ENCODE measurements around the gene TMEM140. TPM values are rescaled to one million over a fixed set of nuclear protein-coding genes. Genes with fewer than 3 reads are reported as not detected.

TMEM140 gene
- total RNA-seq, 1 experiment from 2014 or later, result not detected

DNA sequence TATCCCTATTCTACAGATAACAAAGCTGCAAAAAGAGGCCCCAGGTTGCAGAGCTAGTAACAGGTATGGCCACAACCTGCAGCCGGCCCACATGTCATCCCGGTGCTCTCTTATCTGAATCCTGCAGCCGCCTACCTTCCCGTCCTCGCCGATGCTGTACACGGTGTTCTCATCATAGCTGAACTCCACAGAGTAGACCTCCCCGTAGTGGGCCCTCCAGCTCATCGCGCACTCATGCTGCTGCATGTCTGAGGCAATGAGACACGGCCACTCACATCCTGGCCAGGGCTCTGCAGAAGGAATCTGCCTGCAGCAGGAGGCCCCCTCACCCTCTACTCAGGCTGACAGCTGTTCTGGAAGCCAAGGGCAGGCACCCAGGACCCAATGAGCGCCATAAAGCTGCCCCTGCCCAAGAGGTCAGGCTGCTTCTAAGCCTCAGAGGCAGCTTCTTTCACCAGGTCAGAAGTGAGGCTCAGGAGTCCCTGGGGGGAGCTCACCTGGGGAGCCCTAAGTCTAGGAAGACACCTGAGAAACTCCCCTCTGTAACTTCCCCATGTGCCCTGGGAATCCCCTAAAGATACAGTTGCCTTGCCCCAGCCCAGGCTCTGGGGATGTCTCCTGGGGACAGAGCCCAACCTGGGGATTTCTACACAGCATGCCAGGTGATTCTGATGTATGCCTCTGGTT lies 40.6 kb downstream of the TMEM140 start:
- Histone ChIP-seq H3K27ac (ENCODE audit: low read depth, low read length, poor library complexity, severe bottlenecking) (no peak overlapping the region), H3K36me3 (ENCODE audit: insufficient read depth, low read length, poor library complexity, severe bottlenecking) (no peaks in the 10 kb centered on the region), H3K9me3 (ENCODE audit: low read depth, low read length, poor library complexity, severe bottlenecking) (no peaks in the 10 kb centered on the region), H3K4me1 (ENCODE audit: insufficient read depth, low read length, poor library complexity, severe bottlenecking) (no peaks in the 10 kb centered on the region), H3K27me3 (replicated peaks; ENCODE audit: insufficient read depth, low read depth, low read length, poor library complexity) (no peaks in the 10 kb centered on the region), H3K4me3 (ENCODE audit: low read depth, low read length, poor library complexity, severe bottlenecking) (no peak overlapping the region)
- TF ChIP-seq, protein P1, sequence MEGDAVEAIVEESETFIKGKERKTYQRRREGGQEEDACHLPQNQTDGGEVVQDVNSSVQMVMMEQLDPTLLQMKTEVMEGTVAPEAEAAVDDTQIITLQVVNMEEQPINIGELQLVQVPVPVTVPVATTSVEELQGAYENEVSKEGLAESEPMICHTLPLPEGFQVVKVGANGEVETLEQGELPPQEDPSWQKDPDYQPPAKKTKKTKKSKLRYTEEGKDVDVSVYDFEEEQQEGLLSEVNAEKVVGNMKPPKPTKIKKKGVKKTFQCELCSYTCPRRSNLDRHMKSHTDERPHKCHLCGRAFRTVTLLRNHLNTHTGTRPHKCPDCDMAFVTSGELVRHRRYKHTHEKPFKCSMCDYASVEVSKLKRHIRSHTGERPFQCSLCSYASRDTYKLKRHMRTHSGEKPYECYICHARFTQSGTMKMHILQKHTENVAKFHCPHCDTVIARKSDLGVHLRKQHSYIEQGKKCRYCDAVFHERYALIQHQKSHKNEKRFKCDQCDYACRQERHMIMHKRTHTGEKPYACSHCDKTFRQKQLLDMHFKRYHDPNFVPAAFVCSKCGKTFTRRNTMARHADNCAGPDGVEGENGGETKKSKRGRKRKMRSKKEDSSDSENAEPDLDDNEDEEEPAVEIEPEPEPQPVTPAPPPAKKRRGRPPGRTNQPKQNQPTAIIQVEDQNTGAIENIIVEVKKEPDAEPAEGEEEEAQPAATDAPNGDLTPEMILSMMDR (conservative IDR thresholded peaks at IDR 0.05; ENCODE audit: low read depth, low read length), result no peak
- no peak for TF ChIP-seq EZH2 (IDR thresholded peaks at IDR 0.05; ENCODE audit: borderline replicate concordance, low read depth, low read length, poor library complexity, severe bottlenecking)
- BruUV-seq (replicated peaks), result no TSS peak
- intact Hi-C loops (cut with micrococcal nuclease; ENCODE audit: unreplicated experiment), result no loop called here
- no peak for DNase-seq (ENCODE audit: low spot score)
- ChIA-PET POLR2A (ENCODE audit: low non-redundant PET) (no interaction called here), CTCF (no interaction called here)

DNA sequence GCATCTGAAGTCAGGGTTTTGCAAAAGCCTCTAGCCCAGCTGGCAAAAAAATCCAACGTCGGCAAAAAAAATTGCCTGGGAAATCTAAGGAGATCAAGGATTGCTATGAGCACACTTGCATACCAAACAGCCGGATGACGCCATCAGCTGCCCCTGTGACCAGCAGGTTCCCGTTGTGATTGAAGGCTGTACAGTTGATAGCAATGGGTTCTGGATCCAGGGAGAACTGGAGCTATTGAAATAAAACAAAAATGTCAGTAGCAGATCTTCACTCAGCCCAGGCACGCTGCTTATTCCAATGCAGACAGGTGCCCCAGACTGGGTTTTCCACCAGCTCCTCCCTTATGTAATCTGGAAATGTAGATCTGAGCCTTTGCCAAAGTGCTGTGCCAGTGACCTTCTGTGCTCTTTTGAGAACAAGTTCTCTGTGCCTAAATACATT lies 41.4 kb downstream of the TMEM140 start:
- TF ChIP-seq EZH2 (IDR thresholded peaks at IDR 0.05; ENCODE audit: borderline replicate concordance, low read depth, low read length, poor library complexity, severe bottlenecking), result no peak
- TF ChIP-seq, protein P1 (conservative IDR thresholded peaks at IDR 0.05; ENCODE audit: low read depth, low read length), result no peak
- intact Hi-C loops (cut with micrococcal nuclease; ENCODE audit: unreplicated experiment), result no loop called here
- DNase-seq (ENCODE audit: low spot score), result no peak
- H3K4me3 ChIP-seq (ENCODE audit: low read depth, low read length, poor library complexity, severe bottlenecking), result no peak overlapping the region
- H3K9me3 ChIP-seq (ENCODE audit: low read depth, low read length, poor library complexity, severe bottlenecking), result no peaks in the 10 kb centered on the region
- H3K4me1 ChIP-seq (ENCODE audit: insufficient read depth, low read length, poor library complexity, severe bottlenecking), result no peaks in the 10 kb centered on the region
- H3K27ac ChIP-seq (ENCODE audit: low read depth, low read length, poor library complexity, severe bottlenecking), result no peak overlapping the region
- no peaks in the 10 kb centered on the region for H3K36me3 ChIP-seq (ENCODE audit: insufficient read depth, low read length, poor library complexity, severe bottlenecking)
- no TSS peak for BruUV-seq (replicated peaks)
- POLR2A ChIA-PET (ENCODE audit: low non-redundant PET), result no interaction called here
- CTCF ChIA-PET, result no interaction called here
- no peaks in the 10 kb centered on the region for H3K27me3 ChIP-seq (replicated peaks; ENCODE audit: insufficient read depth, low read depth, low read length, poor library complexity)

DNA sequence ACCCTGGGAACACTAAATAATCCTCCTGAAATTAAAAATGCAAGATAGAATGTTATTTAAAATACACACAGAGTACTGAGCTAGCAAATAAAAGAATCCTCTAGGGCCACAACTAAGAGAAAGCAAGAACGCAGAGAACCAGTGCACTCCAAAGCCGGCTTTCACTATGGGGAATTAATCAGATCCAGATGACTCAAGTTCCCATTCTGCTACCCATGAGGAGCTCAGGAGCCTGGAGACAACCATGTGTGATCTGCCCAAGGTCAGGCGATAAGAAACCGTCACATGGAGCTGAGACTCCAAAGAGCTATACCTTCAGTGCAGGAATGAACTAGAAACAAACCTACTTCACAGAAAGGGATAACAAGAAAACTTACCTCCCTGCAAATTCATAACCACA lies 42.1 kb downstream of the TMEM140 start:
- POLR2A ChIA-PET (ENCODE audit: low non-redundant PET), result no interaction called here
- BruUV-seq (replicated peaks), result no TSS peak
- DNase-seq (ENCODE audit: low spot score), result no peak

More for the DNA sequence above, 42.1 kb downstream of the TMEM140 start:
- Histone ChIP-seq H3K27ac (ENCODE audit: low read depth, low read length, poor library complexity, severe bottlenecking) (no peak overlapping the region), H3K36me3 (ENCODE audit: insufficient read depth, low read length, poor library complexity, severe bottlenecking) (no peaks in the 10 kb centered on the region), H3K4me3 (ENCODE audit: low read depth, low read length, poor library complexity, severe bottlenecking) (no peak overlapping the region), H3K9me3 (ENCODE audit: low read depth, low read length, poor library complexity, severe bottlenecking) (no peaks in the 10 kb centered on the region), H3K4me1 (ENCODE audit: insufficient read depth, low read length, poor library complexity, severe bottlenecking) (no peaks in the 10 kb centered on the region), H3K27me3 (replicated peaks; ENCODE audit: insufficient read depth, low read depth, low read length, poor library complexity) (no peaks in the 10 kb centered on the region)
- CTCF ChIA-PET, result no interaction called here
- intact Hi-C loops (cut with micrococcal nuclease; ENCODE audit: unreplicated experiment), result no loop called here
- TF ChIP-seq, protein P1 (conservative IDR thresholded peaks at IDR 0.05; ENCODE audit: low read depth, low read length), result no peak
- TF ChIP-seq EZH2 (IDR thresholded peaks at IDR 0.05; ENCODE audit: borderline replicate concordance, low read depth, low read length, poor library complexity, severe bottlenecking), result no peak

All from A673 (cell line).